Vagina (tissue), 2 donors: ENCODE data around the gene CXADR.

ENCODE experiments used
- CTCF ChIP-seq, 3 experiments: fragments of 450-650 bp in 2 of 3; fragments of 200-600 bp in 1 of 3; sonication (generic) in 1 of 3; IDR thresholded peaks; one replicate each; pipeline ENCODE4 v1.5.1; 2017 to 2019; ENCODE audit warnings: antibody characterized with exemption in 3 of 3, mild to moderate bottlenecking in 2 of 3, moderate library complexity in 2 of 3
- POLR2A ChIP-seq, 2 donors: fragments of 450-650 bp; IDR thresholded peaks; one replicate each; pipeline ENCODE4 v1.6.1; 2017; ENCODE audit warnings: antibody characterized with exemption in 2 of 2, mild to moderate bottlenecking in 2 of 2, moderate library complexity in 2 of 2
- POLR2AphosphoS5 ChIP-seq, 2 donors: sonication (generic); formaldehyde crosslinking; IDR thresholded peaks; one replicate each; pipeline ENCODE4 v1.9.0; 2017; ENCODE audit warnings: antibody characterized with exemption in 2 of 2, mild to moderate bottlenecking in 2 of 2, low read depth in 1 of 2; ENCODE audit not compliant: insufficient read depth in 1 of 2

GRCh38 chr21:17575076-17575475 is 62.2 kb downstream of the CXADR start:
- no peak for TF ChIP-seq CTCF (IDR thresholded peaks at IDR 0.05)
- no peak for TF ChIP-seq POLR2A (IDR thresholded peaks at IDR 0.05)
- no peak for TF ChIP-seq POLR2AphosphoS5 (IDR thresholded peaks at IDR 0.05; ENCODE audit: insufficient read depth in 1 of 2, low read depth in 1 of 2)
